ENCODE results near the gene RSPO3. TPM values are rescaled to one million over a fixed set of nuclear protein-coding genes. Genes with fewer than 3 reads are reported as not detected.

Gene RSPO3
- total RNA-seq, 1 donor from 2014 or later = 1.2 TPM

DNA sequence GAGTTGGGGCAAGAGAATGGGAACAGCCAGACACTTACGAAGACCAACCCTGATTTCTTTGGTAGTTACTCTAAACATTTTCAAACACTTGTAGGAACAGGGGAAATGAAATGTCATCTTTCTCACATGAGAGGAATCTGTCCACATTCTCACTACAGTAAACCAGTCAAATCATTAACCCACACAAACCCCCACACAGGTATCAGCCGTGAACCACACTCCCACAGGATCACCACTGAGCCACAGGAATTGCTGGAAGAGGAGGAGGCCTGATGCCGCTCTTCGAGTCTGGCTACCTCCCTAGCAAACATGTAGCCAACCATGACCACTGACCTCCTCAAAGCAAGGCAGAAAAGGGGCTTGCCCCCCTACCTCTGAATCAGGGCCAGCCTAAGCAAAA is 6.9 kb upstream of the RSPO3 start:
- DNase-seq = no peak

DNA sequence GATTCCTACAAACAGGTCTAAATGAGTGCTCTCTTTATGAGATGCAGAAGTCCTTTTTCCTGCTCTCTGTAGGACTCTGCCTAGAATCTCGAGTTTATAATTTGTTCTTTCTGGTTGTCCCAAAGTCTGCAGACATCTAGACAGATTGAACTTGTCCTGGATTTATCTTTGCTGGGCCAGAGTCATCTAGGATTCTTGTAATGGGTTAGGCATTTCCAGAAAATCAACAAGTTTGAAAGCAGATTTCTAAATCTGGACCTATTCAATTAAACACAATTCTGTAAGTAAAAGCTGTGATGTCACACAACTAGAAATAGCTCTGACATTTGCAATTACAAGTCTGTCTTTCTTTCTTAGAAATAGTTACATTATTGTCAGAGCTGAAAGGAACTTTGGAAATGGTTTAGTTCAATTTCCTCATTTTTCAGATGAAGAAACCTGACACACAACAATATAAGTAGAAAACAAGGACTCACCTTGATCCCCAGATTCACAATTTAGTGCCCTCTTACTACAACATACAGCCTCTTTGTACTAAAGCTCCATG is 4.2 kb upstream of the RSPO3 start:
- DNase-seq = no peak

DNA sequence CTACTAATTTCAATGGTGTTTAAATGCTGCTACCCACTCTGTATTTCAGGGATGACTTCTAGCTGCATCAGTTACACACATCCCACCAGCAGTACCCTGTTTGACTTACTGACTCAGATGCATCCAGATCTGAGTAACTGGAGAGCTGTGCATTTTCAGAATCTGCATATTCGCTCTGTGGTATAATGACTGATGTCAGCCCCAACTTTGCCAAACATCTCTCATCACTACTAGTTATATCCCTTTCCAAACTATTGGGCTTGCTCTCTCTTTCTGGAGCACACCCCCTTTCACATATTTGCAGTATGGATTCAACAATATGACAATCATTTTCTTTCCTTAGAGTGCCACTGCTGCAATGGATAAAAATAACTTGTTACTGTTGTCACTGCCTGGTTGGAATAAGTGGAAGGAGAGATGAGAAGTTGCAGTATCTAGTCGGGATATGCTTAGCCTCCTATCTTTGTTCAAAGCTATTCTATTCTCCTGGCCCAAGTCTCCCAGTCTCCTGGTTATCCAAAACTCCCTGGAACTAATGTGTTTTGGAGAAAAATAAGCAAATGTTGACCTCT is 3.3 kb upstream of the RSPO3 start:
- peak; percentile 40 for DNase-seq

DNA sequence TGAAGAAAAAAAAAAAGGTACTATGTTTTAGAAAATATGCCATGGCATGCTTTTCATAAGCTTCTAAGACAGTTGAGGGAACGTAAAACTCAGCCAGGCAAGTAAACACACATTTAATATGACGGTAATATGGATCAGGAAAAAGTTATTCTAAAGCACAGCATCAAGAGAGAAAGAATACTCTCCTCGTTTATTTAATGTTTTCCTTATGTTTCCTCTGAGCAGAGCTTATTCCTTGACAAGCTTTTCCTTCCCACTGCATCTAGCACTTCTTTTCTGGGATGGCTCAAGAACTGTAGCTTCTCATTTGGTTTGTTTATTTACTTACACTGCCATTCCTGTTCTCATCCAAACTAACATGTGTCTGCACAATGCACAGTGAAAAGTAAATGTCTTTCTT is 2.7 kb upstream of the RSPO3 start:
- DNase-seq = peak; percentile 52

DNA sequence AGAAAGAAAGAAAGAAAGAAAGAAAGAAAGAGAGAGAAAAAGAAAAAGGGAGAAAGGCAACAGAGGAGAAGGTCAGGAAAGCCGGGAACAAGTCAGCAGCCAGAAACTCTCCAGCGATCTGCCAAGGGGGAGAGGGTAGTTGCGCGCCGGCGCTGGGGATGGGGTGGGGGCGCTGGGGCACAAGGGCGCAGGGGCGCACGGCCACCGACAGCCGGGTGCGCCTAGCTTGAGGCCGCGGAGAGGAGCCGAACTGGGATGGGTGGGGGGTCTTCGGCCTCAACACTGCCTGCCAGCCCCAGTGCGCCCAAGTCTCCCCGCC is 533 bp upstream of the RSPO3 start:
- no peak for DNase-seq

DNA sequence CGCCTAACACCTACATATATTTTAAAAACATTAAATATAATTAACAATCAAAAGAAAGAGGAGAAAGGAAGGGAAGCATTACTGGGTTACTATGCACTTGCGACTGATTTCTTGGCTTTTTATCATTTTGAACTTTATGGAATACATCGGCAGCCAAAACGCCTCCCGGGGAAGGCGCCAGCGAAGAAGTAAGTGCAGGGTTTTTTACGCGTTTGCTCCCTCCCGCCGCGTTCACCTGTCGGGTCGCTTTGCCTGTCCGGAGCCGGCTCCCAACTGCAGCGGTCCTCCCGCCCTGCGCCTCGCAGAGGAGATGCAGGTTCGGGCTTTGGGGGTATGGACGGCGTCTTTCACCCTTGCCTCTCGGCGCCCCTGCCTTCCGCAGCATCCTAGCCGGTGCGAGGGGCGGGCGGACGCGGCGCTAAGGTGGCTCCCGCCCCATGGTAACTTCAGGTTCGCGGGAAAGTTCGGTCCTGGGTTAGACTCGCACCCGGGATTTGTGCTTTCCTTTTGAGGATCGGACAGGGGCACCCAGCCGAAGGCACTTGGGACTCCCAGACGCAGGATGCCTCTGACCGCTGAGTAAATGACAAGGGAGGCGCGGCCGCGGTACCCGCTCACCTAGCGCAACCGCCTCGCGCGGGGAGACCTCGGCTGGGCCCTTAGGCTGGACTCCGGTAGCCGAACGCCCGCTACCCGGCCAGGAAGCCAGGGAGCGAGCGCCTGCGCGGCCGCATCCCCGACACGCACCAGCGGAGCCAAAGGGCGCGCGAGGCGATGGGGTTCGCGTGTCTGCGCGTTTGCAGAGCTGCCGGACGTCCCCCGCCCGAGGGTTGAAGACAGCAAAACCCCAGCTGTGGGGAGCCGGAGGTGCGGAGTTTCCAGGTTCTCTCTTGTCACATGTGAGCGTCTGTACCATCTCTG is 891 bp downstream of the RSPO3 start:
- DNase-seq = peak; percentile 26

DNA sequence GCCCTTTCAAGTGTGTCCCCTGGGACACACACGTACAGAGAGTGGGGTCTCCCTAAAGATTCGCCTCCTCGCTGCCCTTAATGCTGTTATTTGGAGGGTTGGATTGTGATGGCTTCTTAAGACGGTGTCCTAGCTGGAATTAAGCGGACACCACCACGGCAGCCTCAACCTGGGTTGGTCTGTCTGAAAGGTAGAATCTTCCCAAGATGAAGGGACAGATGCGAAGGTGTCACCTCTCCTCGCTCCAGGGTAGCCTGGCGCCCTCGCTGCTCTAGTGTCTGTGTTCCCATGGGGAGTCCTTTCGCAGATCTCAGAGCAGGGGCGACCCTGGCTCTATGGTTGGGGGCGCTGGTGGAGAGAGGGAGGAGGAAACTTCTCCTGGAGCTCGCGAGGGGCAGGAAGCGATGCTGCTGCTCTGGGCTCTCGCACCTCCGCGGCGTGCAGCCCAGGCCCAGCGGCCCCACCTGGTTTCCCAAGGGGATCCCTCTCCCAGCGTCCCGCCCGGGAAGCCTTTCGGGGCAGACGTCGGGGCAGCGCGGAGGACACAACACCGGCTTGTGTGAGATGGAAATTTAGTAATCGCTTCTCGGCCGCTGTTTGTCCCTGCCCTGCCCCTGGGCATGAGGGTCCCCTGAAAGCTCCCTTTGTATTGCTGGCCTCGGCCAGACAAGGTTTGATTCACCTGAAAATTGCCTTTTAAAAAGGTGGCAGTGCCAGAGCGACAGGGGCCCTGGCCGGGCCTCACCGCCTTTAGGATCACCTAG is 1.7 kb downstream of the RSPO3 start:
- peak; percentile 22 for DNase-seq

DNA sequence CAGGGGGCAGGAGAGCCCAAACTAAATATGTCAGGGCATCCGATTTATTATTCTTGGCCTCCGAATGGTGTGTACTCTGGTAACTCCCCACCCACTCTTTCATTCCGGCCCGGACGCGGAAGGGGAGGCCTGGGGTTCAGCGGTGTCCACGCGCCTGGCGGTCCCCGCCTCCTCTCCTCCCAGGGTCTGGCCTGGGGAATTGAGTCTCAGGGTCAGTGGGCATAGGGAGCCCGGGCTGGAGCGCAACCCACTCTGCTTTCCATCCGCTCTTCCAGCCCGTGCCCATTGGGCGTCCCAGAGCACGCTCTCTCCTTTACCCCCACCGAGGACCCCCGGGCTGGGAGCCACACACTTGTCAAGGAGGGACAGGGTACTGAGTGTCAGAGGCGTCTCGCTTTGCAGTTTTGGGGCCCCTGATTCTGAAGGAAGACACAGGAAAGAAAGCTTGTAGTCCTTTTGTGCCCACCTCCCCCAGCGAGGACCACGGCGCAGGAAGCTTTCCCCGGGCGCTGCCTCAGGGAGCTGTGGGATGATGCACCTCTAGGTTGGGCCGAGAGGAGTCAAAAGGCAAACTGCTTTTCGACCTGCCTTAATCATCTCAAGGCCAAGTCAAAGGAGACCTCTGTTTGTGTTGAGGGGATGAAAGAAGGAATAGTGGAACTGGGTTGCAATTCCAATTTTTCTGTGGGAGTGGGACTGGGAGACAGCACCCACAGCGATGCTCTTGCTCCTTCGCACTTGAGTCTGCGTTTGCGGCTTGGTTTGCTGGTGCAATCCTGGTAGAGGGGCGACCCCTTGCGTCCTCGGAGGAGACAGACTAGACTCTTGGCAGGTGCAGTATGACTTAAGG is 2.5 kb downstream of the RSPO3 start:
- peak; percentile 91 for DNase-seq

DNA sequence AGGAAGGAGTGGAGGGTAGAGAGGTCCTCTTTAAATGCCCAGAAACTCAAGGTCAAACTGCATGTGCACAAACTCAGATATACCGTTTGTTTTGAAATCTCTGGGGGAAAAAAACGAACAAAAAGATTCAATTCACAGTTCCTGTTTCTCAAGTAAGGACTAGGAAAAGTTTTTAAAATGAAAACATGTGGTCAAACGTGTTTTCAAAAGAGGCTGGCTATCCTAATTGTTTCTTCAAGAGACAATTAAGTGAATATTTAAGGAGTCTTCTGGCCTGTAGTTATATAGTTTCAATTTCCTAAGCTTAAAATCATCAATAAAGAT is 3.1 kb downstream of the RSPO3 start:
- DNase-seq = no peak

DNA sequence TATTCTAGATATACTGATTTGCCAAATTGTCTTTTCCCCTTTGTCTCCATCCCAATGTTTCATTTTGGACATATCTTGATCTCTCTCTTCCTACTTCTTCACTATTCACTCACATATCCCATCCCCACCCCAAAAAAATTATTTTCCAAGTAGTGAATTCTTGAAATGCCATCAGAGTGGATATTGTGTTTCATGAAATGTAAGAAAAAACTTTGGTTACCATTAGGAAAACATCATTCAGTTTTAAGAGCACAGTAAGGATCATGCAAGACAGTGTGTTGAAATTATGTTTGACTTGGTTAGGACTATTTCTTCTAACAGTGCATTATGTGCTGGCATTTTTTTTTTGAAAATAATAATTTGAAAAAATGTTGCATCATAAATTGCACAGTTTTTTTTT is 5.7 kb downstream of the RSPO3 start:
- no peak for DNase-seq

DNA sequence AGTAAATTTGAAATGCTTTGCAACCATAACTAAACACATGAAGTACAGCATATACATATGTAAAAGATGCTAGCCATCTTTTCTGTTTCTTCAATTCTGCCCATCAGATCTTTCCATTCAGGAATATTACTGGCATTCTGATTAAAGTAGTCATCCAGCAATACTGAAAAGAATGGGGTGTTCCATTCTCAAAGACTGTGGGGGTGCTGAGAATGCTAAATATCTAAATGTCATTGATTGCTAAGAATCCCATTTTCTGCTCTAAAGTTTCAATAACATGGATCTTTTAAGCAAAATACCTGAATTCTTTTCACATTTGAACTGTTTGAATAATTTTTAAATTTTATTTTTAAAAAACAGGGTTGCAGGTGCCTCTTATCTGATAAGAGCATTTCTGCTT is 6.2 kb downstream of the RSPO3 start:
- DNase-seq = no peak

DNA sequence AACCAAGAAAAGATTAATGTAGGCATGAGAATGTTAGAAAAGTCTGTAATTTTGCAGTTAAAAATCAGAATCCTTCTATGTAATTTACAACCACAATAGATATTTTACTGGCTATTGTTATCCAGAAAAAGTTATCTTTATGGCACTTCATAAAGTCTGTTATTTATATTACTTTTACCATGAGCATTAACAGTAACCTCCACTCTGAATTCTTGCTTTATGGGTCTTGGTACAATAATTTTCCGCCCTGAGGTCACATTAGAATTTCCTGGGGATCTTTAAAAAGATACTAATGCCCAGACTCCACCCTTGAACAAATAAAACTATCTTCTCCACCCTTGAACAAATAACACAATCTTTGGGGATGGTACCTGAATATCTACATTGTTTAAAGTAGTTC is 9.6 kb downstream of the RSPO3 start:
- DNase-seq = no peak

DNA sequence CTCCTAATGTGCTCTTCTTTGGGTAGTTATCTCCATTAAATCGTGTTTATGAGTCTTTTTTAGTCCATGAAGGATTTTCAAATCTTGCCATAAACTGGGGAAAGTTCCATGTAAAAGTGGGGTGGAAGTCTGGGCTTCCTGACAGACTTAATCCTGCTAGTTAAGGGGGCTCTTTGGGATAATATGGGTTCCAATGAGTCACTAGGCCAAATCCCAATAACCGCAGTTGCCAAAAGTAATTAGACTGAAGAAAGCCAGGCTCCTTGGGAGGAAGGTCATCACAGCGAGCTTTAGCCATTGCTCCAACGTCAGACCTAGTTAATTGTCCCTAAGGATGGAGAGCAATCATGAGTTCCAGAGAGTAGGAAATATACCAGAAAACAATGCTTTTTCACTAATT is 10.8 kb downstream of the RSPO3 start:
- DNase-seq = peak; percentile 45

DNA sequence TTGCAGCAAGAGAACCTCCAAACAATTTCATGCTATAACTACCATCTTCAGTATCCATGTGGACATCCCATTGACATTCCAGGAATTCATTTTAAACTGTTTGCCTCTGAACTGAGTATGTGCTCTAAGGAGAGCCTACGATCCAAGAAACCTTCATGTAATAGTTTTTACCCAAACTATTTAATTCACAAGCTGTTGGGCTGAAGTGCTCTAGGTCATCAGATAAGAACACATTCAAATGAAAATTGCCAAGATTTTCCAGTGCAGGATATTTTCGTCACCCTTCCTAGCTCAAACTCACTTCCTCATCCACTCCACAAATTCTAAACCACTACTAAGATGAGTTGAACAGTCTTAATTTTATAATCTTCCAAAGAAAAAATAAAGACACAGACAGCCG is 12.8 kb downstream of the RSPO3 start:
- no peak for DNase-seq

DNA sequence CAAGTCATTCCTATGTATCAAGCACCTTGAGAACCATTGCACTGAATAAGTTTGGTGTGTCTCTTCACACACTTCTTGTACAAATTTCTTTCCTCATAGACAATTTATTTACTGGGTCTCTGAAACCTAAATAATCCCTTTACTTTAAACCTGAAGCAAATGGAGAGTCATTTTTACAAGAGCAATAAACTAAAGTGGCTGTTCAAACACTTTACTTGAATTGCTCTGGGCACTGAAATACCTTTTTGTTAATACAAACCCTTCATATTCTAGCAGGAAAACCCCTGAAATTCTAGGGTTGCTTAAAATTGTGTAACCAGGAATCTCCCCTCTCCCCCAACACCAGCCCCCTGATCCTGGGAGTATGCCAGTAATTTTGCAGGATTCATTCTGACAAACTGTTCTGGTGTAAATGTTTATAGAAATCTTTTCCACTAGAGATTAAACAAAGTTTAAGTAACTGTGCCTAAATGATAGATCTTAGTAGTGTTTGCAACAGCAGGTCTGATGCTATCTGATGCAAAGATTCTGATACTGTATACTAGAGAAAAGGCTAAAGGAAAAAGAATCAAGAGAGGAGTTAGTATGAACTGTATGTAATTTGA is 13.4 kb downstream of the RSPO3 start:
- DNase-seq = no peak

DNA sequence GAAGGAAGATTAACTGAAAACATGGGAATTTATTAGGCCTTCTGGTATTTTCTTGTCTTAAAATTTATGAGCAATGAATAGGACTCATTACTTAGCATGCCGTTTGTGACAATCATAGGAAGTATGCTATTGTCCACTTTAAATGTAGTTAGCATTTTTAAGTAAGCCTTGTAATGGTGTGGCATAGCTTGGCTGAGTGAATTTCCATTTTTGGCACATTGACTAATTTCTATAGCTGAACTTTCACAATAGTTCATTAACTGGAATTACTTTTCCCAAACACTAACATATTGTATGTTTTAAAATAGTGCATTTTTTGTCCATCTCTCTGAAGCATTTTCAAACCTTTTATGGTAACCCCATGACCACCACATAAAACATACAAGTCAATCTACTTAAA is 15.7 kb downstream of the RSPO3 start:
- DNase-seq = no peak

DNA sequence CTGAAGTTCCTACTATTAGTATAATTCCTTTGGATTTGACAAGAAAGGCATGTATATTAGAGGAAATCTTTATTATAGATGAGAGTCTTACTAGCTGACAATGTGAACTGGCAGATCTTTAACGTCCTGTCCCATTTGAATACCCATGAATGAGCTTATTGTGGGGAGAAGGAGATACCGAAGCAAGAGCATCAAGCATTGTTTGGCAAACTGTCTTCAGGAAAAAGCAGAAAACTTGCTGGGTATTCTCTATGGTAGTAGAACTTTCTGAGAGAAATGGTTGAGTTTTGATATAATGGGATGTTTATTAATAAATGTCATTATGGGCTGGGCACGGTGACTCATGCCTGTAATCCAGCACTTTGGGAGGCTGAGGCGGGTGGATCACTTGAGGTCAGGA is 18.3 kb downstream of the RSPO3 start:
- DNase-seq = no peak

DNA sequence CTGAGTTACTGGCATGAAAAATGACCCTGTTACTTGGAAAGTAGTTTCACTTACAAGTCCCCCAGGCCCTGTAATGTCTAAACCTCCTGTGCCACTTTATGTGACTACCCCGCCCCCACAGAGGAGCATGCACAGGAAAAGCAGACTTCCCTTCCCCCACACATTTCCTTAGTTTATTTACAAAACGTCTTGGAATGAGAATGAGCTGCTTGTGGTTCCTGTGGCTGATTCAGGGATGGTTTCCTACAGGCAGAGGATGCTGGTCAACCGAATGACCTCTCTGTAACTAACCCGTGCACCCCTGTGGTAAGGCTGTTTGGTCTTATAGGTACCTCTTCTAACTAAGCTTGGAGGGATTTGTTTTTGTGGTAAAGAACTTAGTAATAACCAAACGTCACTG is 28.5 kb downstream of the RSPO3 start:
- DNase-seq = no peak

DNA sequence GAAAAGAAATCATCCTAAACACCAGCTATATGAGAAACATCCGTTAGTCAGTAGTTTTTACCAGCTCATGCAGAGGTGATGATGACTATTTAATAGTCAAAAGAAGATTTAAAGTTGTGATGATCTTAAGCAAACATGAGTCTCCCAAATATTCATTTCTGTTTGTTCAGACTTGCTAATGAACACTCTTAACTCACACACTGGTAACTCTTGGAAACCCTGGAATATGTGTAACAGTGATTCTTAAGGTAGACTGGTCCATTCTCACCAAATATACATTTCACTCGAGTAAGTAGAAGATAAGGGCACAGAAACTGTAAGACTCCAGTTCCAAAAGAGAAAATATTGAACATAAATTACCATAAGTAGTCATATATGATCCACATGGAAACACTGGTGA is 29.1 kb downstream of the RSPO3 start:
- no peak for DNase-seq

DNA sequence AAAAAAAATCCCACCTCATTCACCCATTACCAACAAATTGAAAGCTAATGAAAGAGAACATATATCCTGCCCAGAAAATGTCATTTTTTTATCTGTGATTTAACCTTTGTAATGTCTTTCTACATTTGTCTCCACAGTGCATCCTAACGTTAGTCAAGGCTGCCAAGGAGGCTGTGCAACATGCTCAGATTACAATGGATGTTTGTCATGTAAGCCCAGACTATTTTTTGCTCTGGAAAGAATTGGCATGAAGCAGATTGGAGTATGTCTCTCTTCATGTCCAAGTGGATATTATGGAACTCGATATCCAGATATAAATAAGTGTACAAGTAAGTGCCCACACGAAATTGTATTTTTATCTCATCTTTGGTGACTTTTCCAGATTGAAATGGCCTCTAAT is 30.0 kb downstream of the RSPO3 start:
- peak; percentile 58 for DNase-seq

DNA sequence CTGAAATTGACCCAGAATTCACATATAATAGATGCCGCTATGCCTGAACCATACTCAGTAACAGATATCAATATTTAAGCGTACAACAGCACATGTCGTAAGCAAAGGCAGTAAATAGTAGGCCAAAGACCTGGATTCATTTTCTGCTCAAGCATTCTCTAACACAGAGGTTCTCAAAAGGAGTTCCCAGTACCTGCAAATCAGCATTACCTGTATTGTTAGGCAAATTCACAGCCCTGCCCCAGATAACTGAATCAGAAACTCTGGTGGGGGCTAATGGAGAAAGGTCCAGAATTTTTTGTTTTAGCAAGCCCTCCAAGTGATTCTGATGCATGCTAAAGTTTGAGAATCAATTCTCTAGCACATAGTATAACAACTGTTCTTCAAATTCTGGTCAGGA is 36.0 kb downstream of the RSPO3 start:
- DNase-seq = no peak

DNA sequence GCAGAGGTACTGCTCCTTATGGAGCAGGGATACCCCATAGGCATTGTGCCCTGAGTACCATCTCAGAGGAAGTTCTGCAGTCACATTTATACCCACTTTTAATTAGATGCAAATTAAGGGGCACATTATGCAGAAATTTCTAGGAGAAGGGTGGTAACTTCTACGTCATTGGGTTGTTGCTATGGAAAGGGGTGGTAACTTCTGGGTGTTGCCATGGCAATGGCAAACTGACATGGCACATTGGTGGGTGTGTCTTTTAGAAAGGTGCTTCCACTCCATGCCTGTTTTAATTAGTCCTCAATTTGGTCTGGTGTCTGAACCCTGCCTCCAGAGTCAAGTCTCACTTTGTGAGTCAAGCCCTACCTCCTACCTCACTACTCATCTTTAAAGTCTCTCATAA is 42.0 kb downstream of the RSPO3 start:
- no peak for DNase-seq

All from tongue (tissue), 2 donors.